ENCODE data around the gene CTXND1.

CTXND1 gene

GRCh38 chr15:80266113-80266512, 14.1 kb upstream of the CTXND1 start:
- no peak overlapping the region for H3K4me3 ChIP-seq (ENCODE audit: low read depth, low read length)
- TF ChIP-seq CTCF (IDR thresholded peaks at IDR 0.05; ENCODE audit: insufficient read depth, low read length, missing control alignments), result no peak
- CTCF ChIA-PET, result no interaction called here
- no peak for DNase-seq (ENCODE audit: low read depth, low spot score)
- POLR2A ChIA-PET, result no interaction called here

GRCh38 chr15:80265021-80265420, 13.0 kb upstream of the CTXND1 start:
- ChIA-PET POLR2A (no interaction called here), CTCF (no interaction called here)
- DNase-seq (ENCODE audit: low read depth, low spot score), result no peak

GRCh38 chr15:80264031-80264430, 12.0 kb upstream of the CTXND1 start:
- H3K4me3 ChIP-seq (ENCODE audit: low read depth, low read length), result no peak overlapping the region
- no peak for TF ChIP-seq CTCF (IDR thresholded peaks at IDR 0.05; ENCODE audit: insufficient read depth, low read length, missing control alignments)
- DNase-seq (ENCODE audit: low read depth, low spot score), result no peak
- CTCF ChIA-PET, result interaction anchor here (0.8 kb wide), 1 partner anchor 45 kb away, joined by 3 read pairs; no protein-coding TSS in a partner anchor
- POLR2A ChIA-PET, result no interaction called here

More at GRCh38 chr15:80265021-80265420, 13.0 kb upstream of the CTXND1 start:
- no peak overlapping the region for H3K4me3 ChIP-seq (ENCODE audit: low read depth, low read length)
- no peak for TF ChIP-seq CTCF (IDR thresholded peaks at IDR 0.05; ENCODE audit: insufficient read depth, low read length, missing control alignments)

GRCh38 chr15:80260551-80260950, 8.5 kb upstream of the CTXND1 start:
- no peak for TF ChIP-seq CTCF (IDR thresholded peaks at IDR 0.05; ENCODE audit: insufficient read depth, low read length, missing control alignments)
- CTCF ChIA-PET, result no interaction called here
- no peak overlapping the region for H3K4me3 ChIP-seq (ENCODE audit: low read depth, low read length)
- POLR2A ChIA-PET, result no interaction called here
- no peak for DNase-seq (ENCODE audit: low read depth, low spot score)

- POLR2A ChIA-PET, result no interaction called here
Measured at GRCh38 chr15:80259942-80260510, 8.0 kb upstream of the CTXND1 start.

More at GRCh38 chr15:80259942-80260510, 8.0 kb upstream of the CTXND1 start:
- CTCF ChIA-PET, result no interaction called here
- no peak for DNase-seq (ENCODE audit: low read depth, low spot score)
- no peak for TF ChIP-seq CTCF (IDR thresholded peaks at IDR 0.05; ENCODE audit: insufficient read depth, low read length, missing control alignments)
- no peak overlapping the region for H3K4me3 ChIP-seq (ENCODE audit: low read depth, low read length)

Data from AG04449 (cell line).